Urinary bladder (tissue), 4 donors: ENCODE results near the gene NKD2. TPM values are rescaled to one million over a fixed set of nuclear protein-coding genes. Genes with fewer than 3 reads are reported as not detected.

Source experiments
- DNase-seq: peaks from one replicate; pipeline ENCODE4 v3.0.0-alpha.2; 2015; ENCODE audit errors: extremely low spot score
- H3K27ac ChIP-seq: one replicate; pipeline ENCODE4 v1.5.1; 2013; ENCODE audit warnings: low read depth, mild to moderate bottlenecking, moderate library complexity
- H3K36me3 ChIP-seq: one replicate; pipeline ENCODE4 v1.6.1; 2013; ENCODE audit warnings: mild to moderate bottlenecking, moderate library complexity; ENCODE audit not compliant: insufficient read depth
- H3K4me1 ChIP-seq: one replicate; pipeline ENCODE4 v1.6.1; 2013; ENCODE audit warnings: mild to moderate bottlenecking, moderate library complexity; ENCODE audit not compliant: insufficient read depth
- H3K4me3 ChIP-seq: one replicate; pipeline ENCODE4 v1.5.1; 2013; ENCODE audit warnings: low read depth, low read length
- WGBS: extraction: QIAGEN DNeasy Blood & Tissue Kit; methylation state at CpG from one replicate; pipeline ENCODE4 v1.1.7; 2013; 5-methylcytosine and 5-hydroxymethylcytosine counted together
- polyA plus RNA-seq: library from polyadenylated mRNA; stranded (reverse); fragments of 200-250 nt; gene quantifications from one replicate; pipeline ENCODE4 v1.2.3, GENCODE V29; 2013
- total RNA-seq: library from RNA; depleted of rRNA; stranded (reverse); fragments of >200 nt; gene quantifications from one replicate; pipeline ENCODE4 v1.2.3, GENCODE V29; 2014
- donor health status: healthy with polysubstance abuse.
- donor health status: healthy.

Gene NKD2
- total and polyA plus RNA-seq, 2 donors = 1.3 to 7.5 TPM

DNA sequence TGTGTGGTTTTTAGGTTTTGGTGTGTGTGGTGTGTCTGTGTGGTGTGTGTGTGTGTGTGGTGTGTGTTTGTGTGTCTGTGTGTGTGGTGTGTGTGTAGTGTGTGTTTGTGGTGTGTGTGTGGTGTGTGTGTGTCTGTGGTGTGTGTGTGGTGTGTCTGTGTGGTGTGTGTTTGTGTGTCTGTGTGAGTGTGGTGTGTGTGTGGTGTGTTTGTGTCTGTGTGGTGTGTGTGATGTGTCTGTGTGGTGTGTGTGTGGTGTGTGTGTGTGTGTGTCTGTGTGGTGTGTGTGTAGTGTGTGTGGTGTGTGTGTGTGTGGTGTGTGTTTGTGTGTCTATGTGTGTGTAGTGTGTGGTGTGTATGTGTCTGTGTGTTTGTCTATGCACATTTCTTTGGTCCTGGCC is 25.0 kb upstream of the NKD2 start:
- DNase-seq = no peak
- no peak overlapping the region for H3K4me3 ChIP-seq
- H3K27ac ChIP-seq = no peak overlapping the region
- no peaks in the 10 kb centered on the region for H3K36me3 ChIP-seq
- H3K4me1 ChIP-seq = no peaks in the 10 kb centered on the region

DNA sequence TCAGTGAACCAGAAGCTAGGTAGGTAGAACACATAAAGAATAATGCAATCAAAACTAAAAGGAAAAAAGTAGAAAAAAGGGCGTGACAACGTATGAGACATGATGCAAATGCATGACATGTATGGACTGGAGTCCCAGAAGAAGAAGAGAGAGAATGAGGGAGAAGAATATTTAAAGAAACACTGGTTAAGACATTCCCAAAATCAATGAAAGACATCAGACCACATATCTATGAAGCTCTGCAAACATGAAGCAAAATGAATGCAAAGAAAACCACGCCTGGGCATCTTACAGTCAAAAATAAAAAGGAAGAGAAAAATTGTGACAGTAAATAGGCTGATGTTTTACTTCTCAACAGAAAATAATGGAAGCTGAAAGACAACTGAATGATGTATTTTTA is 23.8 kb upstream of the NKD2 start:
- H3K4me1 ChIP-seq = no peaks in the 10 kb centered on the region
- H3K27ac ChIP-seq = no peak overlapping the region
- 93% methylated on average over 3 of the region's 3 CpGs for WGBS
- no peaks in the 10 kb centered on the region for H3K36me3 ChIP-seq
- H3K4me3 ChIP-seq = no peak overlapping the region
- no peak for DNase-seq

DNA sequence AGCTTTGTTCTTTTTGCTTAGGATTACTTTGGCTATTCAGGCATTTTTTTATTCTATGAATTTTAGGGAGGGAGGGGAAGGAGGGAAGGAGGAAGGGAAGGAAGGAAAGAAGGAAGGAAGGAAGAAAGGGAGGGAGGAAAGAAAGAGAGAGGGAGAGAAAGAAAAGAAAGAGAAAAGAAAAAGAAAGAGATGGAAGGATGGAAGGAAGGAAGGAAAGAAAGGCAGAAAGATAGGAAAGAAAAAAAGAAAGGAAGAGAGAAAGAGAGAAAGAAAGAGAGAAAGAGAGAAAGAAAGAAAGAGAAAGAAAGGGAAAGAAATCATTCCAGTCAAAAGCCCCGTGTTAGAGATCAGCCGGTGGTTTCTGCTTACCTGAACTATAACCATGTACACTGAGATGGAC is 20.8 kb upstream of the NKD2 start:
- no peaks in the 10 kb centered on the region for H3K4me1 ChIP-seq
- no peak for DNase-seq
- no peak overlapping the region for H3K4me3 ChIP-seq
- H3K36me3 ChIP-seq = no peaks in the 10 kb centered on the region
- no peak overlapping the region for H3K27ac ChIP-seq
- 42% methylated on average over 2 of the region's 2 CpGs for WGBS

DNA sequence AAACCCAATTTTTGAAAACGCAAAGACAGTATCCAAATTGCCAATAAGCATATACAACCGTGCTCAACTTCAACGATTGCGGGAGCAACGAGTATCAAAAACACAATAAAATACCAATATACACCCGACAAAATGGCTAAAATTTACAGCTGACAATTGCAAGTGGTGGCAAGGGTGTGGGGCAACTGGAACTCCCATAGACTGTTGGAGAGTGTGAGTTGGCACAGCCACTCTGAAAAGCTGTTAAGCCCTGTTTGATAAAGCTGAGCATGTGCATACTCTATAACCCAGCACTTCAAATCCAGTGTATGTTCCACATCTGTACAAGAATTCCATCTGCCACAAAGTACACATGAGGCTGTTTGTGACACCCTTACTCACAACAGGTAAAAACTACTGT is 20.3 kb upstream of the NKD2 start:
- WGBS = 80% methylated on average over 6 of the region's 6 CpGs

DNA sequence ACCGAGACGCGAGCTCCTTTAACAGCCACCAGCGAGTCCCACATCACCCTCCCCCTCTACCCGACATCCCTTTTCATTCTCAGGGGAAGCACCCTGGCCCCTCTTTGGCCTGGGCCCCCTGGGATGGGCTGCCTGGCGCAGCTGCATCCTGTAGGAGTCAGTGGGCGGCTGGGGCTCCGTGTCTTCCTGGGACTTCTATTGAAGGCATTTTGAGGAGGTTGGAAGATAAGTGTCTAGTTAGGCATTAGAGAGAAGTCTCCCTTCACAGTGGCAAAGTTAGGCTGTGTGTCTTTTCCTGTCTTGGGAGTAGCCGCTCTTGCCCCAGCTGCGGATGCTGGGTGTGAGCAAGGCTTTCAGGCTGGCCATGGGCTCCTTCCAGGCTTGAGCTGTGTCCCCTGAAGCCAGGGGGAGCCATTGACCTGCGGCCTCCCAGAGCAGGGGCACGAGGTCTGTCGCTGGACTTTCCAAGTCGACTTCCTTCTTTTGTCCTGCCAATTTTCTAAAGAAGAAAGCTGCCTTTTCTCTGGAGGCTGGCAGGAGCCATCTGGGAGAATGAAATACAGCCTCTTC is 18.6 kb upstream of the NKD2 start:
- 51% methylated on average over 14 of the region's 14 CpGs for WGBS
- Histone ChIP-seq H3K4me1 (no peaks in the 10 kb centered on the region), H3K27ac (no peak overlapping the region), H3K4me3 (no peak overlapping the region), H3K36me3 (no peaks in the 10 kb centered on the region)
- DNase-seq = no peak

More for the DNA sequence above, 20.3 kb upstream of the NKD2 start:
- Histone ChIP-seq H3K36me3 (no peaks in the 10 kb centered on the region), H3K27ac (no peak overlapping the region), H3K4me3 (no peak overlapping the region), H3K4me1 (no peaks in the 10 kb centered on the region)
- DNase-seq = no peak

DNA sequence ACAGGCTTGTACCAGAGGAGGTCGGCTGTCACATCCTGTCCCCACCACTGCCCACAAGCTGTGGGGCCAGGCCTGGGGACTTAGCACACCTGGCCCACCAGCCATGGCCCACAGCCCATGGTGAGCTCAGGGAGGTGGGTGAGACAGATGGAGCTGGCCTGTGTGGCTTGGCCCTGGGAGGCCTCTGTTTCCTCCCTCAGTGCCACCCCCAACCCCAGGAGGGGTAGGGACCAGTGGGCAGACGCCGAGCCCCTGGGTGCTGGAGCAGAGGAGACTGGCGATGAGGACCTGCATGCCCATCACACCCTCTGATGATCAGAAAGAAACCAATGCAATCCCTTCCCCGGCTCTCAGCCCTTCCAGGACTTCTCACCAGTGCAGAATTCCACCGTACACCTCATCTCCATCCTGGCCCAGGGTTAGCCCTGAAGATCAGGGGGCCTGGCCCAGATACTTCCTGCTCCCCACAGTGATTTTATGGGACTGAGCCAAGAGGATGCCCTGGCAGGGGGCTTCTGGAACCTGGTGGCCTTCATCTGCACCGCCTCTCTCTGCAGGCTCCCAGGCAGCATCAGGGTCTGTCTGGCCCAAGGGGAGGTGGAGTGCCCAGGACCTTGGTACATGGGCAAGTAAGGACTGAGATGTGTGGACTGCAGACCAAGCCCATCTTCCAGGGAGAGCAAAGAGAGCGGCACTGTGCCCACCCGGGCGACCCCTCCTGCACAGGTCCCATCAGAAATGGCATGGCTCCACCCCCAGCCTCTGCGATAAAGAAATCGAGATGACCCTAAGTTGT is 16.9 kb upstream of the NKD2 start:
- H3K4me1 ChIP-seq = no peaks in the 10 kb centered on the region
- H3K27ac ChIP-seq = no peak overlapping the region
- no peaks in the 10 kb centered on the region for H3K36me3 ChIP-seq
- no peak overlapping the region for H3K4me3 ChIP-seq
- DNase-seq = no peak
- WGBS = 92% methylated on average over 12 of the region's 12 CpGs

DNA sequence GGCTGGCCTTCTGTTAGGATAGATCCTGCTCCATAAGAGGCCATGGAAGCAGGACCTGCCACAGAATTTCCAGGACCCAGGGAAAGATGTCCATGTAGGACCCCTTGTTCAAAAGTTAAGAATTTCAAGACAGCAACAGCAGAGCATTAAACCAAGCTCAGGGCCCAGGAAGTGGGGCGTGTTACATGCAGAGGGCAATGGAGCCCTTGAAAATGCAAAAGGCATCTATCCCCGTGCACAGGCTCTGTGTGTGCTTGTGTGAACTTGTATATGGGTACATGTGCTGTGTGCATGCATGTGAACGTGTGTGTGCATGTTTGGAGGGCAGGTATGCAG is 14.4 kb upstream of the NKD2 start:
- WGBS = 90% methylated on average over 3 of the region's 3 CpGs
- H3K36me3 ChIP-seq = no peaks in the 10 kb centered on the region
- H3K27ac ChIP-seq = no peak overlapping the region
- no peaks in the 10 kb centered on the region for H3K4me1 ChIP-seq
- DNase-seq = no peak
- no peak overlapping the region for H3K4me3 ChIP-seq

DNA sequence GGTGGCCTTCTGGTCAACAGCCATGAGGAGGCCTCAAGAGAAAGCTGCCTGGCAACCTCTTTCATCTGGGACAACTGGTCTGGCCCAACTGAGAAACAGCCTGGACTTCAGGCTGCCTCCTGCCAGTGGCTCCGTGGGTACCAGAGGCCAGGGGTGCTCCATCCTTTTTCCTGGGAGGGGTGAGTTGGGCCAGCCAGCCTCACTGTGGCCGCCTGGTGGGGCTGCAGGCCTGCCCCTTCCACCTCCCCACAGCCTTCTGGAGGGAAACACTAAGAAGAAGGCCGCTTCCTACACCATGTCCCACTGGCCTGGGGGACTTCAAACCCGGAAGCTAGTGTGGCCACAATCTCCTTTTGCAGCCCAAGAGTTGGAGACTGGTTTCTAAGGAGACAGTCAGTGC is 13.8 kb upstream of the NKD2 start:
- WGBS = 95% methylated on average over 4 of the region's 4 CpGs
- Histone ChIP-seq H3K36me3 (no peaks in the 10 kb centered on the region), H3K4me1 (no peaks in the 10 kb centered on the region), H3K4me3 (no peak overlapping the region), H3K27ac (no peak overlapping the region)
- no peak for DNase-seq

DNA sequence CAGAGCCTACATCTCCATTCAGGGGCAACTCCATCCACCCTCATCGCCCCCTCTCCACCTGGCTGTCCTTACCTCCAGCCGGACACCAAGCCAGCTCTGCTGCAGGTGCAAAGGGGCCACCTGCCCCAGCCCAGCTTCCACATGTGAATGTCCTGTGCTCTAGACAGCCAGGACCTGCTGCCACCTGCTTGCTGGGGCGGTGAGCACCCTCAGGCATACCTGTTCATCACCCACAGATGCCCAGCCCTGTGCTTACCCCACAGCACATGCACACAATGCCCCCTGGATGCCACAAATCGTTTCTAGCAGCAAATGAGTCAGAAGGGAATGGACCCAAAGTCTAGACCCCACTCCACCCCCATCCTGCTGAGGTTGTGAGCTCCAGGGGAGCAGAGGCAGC is 13.3 kb upstream of the NKD2 start:
- H3K36me3 ChIP-seq = no peaks in the 10 kb centered on the region
- no peaks in the 10 kb centered on the region for H3K4me1 ChIP-seq
- WGBS = 90% methylated on average over 4 of the region's 4 CpGs
- DNase-seq = no peak
- H3K4me3 ChIP-seq = no peak overlapping the region
- H3K27ac ChIP-seq = no peak overlapping the region

DNA sequence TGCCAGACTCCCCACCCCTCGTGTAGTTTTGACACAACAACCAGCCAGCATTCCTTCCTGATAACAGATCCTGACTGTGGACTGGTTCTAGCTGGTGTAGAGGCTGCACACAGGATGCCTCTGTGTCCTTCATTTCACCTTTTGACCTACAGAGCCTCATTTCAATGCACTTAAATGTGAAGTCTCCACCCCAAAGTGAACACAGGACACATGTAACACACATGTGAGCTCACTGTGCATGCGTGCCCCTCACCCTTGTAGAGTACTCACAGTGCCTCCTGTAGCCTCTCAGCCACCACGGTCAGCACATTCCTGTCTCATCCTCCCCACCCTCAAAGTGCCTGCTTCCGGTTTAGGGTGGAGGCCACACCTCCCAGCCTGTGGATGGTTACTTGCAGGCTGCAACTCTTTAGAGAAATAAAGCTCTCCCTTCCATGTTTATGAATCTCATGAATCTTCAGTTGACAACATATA is 11.6 kb upstream of the NKD2 start:
- H3K36me3 ChIP-seq = no peaks in the 10 kb centered on the region
- H3K4me1 ChIP-seq = no peaks in the 10 kb centered on the region
- H3K4me3 ChIP-seq = no peak overlapping the region
- no peak overlapping the region for H3K27ac ChIP-seq
- DNase-seq = no peak
- 30% methylated on average over 4 of the region's 4 CpGs for WGBS

DNA sequence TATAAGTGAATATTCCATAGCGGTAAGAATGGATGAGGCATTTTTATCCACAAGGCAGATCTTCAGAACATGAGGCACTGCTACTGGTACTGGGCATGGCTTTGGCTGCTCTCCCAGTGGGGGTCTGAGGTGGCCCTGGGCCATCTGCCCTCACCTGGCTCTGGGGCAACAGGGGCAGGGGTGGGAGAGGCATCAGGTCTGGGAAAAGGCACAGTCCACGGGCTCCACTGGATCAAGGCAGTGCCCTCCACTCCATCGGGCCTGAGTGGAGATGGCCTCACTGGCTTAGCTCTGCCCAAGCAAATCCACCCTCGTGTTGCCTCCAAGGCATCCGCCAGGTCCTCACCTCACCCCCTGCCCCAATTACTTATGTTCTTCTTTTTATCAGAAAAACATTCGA is 10.9 kb upstream of the NKD2 start:
- DNase-seq = no peak
- H3K27ac ChIP-seq = peak overlapping the region; percentile 32
- no peaks in the 10 kb centered on the region for H3K36me3 ChIP-seq
- H3K4me3 ChIP-seq = no peak overlapping the region
- H3K4me1 ChIP-seq = no peaks in the 10 kb centered on the region
- WGBS = 89% methylated on average over 6 of the region's 6 CpGs

DNA sequence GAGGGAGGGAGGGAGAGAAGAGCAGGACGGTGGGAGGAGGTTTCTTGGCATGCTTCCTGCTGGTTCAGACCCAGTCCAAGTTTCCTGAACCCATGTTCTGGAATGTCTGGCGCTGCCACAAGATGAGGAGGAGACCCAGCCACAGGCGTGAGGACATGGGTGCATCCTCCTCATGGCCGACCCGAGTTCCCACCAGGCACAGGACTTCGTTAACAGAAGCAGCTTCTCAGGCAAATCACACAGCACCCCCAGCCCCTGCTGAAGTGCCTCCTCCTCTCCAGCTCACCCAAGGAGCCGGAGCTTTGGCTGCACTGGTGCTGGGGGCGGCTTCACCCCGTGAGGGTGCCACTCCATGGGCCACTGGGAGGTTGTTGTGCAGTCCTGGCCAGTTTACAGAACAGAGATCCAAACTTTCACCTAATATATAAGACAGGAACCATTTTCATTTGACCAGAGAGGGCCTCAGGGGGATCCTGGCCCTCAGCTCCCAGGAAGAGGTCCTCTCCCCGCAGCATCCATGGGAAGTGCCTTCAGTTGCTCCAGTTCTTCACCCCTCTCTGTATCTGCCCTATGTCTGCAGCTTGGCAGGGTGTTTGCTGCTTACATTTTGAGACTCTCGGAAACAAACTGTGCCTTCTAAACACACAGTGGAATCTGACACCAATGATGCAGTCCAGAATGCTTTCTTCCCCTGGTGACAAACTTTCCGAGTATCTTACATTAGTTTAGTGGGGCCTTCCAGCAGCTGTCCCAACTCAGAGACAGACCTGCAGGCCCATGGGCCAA is 10.2 kb upstream of the NKD2 start:
- WGBS = 72% methylated on average over 12 of the region's 12 CpGs
- no peaks in the 10 kb centered on the region for H3K4me1 ChIP-seq
- no peak overlapping the region for H3K4me3 ChIP-seq
- no peak for DNase-seq
- no peaks in the 10 kb centered on the region for H3K36me3 ChIP-seq
- peak overlapping the region; percentile 23 for H3K27ac ChIP-seq

DNA sequence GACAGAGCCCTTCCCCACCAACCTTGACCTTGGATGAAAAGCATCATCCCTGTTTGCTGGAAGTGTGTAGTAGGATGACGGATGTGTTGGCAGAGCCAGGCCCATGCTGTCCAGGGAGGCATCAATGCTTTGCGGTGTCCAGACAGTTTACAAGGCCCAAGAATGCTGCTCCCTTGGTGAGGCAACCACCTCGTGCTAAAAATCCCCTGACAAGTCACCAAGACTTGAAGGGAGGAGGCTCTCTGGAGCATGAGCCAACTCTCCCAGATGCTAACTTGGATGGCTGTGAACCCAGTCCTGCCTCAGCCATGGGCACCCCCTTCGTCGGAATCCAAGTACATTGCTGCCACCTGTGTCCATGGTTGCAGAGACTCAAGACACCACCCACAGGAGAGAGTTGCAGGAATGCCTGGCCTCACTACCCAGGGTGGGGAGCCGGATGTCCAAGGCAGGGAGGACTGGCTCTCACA is 9.5 kb upstream of the NKD2 start:
- no peak overlapping the region for H3K4me3 ChIP-seq
- H3K27ac ChIP-seq = no peak overlapping the region
- DNase-seq = no peak
- H3K4me1 ChIP-seq = no peaks in the 10 kb centered on the region
- WGBS = 67% methylated on average over 6 of the region's 6 CpGs
- no peaks in the 10 kb centered on the region for H3K36me3 ChIP-seq

DNA sequence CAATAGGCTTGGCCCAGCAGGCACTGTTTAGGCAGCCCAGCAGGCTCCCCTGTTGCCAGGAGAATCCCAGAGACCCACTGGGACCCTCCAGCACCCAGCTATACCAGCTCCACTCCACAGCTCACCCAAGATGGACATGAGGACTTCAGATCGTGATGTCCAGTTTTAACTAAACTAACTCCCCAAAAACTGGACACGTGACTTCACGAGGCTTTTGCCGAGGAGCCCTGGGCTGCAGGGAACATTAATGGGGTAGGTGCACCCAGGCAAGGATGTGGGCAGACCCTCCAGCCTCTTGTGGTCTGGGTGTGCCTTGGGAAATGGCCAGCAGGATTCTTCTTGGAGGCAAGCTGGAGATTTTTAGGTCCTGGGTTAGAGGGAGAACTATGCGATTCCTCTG is 8.9 kb upstream of the NKD2 start:
- no peak for DNase-seq

More for the DNA sequence above, 8.9 kb upstream of the NKD2 start:
- Histone ChIP-seq H3K4me3 (no peak overlapping the region), H3K27ac (no peak overlapping the region), H3K4me1 (no peaks in the 10 kb centered on the region), H3K36me3 (no peaks in the 10 kb centered on the region)
- 97% methylated on average over 5 of the region's 5 CpGs for WGBS
